GM10266 (cell line): ENCODE results near the gene C3orf52.
"Not testable (repeated sequence)": the region's sequence is repeated elsewhere in the genome, so short reads cannot be mapped to it uniquely, and the experiment has no call there.

Experiments
- DNase-seq: peaks from one replicate; pipeline ENCODE4 v3.0.0; 2012; ENCODE audit errors: extremely low spot score
- TF ChIP-seq, protein P1 (sequence below): IDR thresholded peaks from 2 replicates; pipeline ENCODE4 v1.5.1; 2012; ENCODE audit warnings: mild to moderate bottlenecking, low read depth; ENCODE audit not compliant: control insufficient read depth, insufficient read depth; ENCODE audit errors: missing control alignments

The C3orf52 gene

DNA sequence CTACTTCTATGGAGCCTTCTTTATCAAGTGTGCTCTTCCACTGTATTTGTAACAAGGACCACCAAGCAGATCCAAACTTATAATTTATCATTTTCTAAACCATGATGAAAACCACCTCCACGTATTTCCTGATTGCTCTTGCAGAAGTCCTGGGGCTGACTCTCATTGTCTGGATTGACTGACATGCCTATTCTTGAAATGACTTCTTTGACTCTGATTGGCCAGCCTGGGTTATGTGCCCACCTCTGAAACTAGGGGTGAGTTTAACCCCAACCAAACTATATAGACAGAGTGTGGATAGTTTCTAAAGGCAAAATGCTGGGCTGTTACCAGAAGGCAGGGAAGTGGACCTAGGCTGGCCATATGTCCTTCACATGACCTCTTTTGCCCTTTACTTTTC lies 38.9 kb upstream of the C3orf52 start:
- no peak for DNase-seq
- TF ChIP-seq, protein P1, sequence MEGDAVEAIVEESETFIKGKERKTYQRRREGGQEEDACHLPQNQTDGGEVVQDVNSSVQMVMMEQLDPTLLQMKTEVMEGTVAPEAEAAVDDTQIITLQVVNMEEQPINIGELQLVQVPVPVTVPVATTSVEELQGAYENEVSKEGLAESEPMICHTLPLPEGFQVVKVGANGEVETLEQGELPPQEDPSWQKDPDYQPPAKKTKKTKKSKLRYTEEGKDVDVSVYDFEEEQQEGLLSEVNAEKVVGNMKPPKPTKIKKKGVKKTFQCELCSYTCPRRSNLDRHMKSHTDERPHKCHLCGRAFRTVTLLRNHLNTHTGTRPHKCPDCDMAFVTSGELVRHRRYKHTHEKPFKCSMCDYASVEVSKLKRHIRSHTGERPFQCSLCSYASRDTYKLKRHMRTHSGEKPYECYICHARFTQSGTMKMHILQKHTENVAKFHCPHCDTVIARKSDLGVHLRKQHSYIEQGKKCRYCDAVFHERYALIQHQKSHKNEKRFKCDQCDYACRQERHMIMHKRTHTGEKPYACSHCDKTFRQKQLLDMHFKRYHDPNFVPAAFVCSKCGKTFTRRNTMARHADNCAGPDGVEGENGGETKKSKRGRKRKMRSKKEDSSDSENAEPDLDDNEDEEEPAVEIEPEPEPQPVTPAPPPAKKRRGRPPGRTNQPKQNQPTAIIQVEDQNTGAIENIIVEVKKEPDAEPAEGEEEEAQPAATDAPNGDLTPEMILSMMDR = no peak

DNA sequence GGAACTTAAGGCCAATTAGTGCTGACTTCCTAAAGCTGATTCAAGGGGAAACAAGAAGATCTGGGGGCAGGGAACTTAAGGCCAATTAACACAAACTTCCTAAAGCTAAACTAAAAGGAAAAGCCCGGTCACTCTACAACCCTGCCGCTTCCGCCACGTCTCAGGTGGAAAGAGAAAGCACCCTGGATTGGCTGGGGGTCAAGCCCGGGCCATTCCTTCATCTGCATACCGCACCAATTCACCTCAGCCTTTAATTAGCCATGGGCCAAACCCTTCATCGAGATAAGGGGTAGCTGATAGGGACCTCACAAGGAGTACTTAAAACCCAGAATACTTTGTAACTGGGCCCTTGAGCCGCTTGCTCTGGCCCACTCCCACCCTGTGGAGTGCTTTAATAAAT lies 37.3 kb upstream of the C3orf52 start:
- TF ChIP-seq, protein P1 = no peak
- no peak for DNase-seq

DNA sequence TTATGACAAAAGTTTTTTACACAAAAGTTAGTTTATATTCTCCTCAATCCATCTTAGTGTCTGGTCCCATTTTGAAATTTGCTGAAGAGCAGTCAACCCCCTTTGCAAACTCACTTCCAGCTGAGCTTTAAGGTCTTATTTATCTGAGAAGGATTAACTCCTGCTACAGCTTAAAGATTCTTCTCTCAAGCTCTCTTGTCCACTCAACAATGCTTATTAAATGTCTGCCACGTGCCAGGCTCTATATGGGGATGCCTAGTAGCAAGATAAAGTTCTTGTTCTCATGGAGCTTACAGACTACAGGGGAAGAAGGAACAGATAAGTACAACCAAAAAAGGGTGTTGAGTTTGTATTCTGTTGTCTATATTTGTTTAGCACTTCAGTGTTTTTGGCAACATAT lies 33.0 kb upstream of the C3orf52 start:
- TF ChIP-seq, protein P1 = no peak
- DNase-seq = no peak

DNA sequence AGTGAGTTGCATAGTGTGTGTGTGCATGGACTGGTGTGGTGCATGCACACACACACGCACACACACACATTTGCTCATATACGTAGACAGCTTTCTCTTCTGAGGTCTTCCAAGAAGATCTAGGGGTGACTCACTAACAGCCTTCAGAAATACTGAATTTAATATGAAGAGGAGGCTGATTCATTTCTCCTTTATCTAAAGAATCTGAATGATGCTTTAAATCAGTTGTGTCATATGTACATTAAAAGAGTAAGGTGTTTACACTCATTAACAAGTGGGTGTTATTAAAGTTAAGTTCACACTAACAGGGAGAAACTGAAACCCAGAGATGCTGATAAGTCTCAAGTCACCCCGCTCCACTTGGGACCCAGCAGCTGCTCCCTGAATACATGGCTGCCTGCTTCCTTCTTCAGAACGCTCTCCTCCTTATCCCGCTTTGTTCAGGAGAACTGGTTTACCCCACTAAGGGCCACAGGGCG lies 29.7 kb upstream of the C3orf52 start:
- no peak for DNase-seq
- TF ChIP-seq, protein P1 = no peak

DNA sequence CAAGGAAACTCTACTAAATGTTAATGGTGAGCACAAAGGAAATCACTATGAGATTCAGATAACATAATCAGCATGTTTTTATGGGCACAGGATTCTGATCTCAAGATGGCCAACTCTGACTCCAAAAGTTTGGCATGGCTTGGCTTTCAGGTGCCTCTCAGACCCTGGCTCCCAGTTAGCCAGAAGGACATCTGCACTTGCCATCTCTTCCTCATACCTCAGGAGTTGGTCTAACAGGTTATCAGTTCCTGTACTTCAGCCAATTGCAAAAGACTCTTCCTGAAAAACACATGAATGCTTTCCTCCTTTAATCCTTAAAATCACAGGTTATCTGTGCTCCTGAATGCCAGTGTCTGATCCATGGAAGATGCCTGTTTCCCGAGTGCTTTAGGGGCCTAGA lies 26.7 kb upstream of the C3orf52 start:
- DNase-seq = no peak
- TF ChIP-seq, protein P1 = no peak

DNA sequence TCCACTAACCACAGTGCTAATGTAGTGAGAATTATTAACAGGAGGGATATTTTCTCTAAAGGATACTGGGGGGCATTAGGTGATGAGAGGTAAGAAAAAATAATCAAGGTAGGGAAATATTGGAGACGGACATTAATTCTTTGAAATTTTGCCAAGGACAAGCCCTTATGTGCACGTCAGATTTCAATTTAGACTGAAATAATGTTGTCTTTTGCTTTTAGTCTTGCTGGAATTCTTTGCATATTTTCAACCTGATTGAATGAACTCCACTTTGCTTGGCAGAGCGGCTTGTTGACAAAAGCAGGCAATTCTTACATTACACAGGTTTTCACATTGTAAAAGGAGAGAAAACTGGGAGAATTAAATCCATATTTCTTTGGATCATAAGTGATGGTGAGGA lies 25.0 kb upstream of the C3orf52 start:
- no peak for DNase-seq
- TF ChIP-seq, protein P1 = no peak

DNA sequence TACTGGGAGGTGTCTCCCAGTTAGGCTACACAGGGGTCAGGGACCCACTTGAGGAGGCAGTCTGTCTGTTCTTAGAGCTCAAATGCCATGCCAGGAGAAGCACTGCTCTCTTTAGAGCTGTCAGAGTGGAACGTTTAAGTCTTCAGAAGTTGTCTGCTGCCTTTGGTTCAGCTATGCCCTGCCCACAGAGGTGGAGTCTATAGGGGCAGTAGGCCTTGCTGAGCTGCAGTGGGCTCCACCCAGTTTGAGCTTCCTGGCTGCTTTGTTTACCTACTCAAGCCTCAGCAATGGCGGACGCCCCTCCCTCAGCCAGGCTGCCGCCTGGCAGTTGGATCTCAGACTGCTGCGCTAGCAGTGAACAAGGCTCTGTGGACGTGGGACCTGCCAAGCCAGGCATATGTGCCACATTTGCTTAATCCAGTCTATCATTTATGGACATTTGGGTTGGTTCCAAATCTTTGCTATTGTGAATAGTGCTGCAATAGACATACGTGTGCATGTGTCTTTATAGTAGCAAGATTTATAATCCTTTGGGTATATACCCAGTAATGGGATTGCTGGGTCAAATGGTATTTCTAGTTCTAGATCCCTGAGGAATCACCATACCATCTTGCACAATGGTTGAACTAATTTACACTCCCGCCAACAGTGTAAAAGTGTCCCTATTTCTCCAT lies 13.7 kb upstream of the C3orf52 start:
- not testable (repeated sequence) for DNase-seq

DNA sequence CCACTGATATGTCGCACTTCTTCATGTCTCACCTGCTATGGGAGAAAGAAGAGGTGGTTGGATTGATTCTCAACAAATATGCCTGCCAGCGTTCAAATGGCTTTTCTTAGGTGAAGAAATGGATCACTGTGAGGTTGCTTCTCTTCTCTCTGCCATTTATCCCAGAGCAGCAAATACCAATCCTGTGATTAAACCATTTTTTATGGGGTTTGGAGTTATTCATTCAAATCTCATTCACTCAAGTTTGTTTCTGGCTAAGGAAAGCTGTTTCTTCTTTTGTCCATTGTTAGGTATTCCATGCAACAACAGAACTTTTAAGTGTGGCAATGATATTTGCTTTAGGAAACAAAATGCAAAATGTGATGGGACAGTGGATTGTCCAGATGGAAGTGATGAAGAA lies 12.2 kb upstream of the C3orf52 start:
- no peak for DNase-seq
- TF ChIP-seq, protein P1 = no peak
